TTC549 (cell line): ENCODE data around the gene CGNL1.

Source experiments
- FAIRE-seq: peaks from 2 replicates; lab custom pipeline; 2012; peaks lifted over from hg19 to GRCh38; lab: Jason Lieb, UNC

Gene CGNL1

DNA sequence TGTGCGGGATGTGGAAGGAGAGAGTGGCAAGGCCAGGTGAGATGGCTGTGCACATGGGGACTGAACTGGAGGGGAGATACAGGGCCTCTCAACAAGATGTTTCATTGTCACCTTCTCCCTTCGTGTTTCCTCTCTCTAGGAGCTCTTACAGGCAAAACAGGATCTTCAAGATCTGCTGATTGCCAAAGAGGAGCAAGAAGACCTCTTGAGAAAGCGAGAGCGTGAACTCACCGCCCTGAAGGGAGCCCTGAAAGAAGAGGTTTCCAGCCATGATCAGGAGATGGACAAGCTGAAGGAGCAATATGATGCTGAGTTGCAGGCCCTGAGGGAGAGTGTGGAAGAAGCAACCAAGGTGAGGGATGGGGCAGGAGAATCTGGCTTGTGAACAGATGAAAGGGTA lies 85.2 kb downstream of the CGNL1 start:
- no peak for FAIRE-seq

DNA sequence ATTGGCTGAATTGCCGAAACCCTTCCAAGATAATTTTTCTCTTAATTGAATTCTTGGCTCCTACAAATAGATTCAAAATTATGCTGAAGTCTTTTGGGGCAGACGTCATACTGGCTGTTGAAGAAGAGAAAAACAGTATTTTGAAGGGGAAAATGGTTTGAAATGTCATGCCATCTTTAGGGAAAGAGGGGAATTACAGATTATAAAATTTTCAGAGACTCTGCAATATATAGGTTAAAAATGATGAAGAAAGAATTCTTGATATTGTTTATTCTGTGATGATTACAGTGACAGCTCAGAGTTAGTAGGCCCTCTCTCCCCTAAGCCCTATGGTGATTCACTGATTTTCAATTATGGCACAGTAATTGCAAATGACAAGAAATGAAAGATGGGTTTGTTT lies 86.1 kb downstream of the CGNL1 start:
- no peak for FAIRE-seq

DNA sequence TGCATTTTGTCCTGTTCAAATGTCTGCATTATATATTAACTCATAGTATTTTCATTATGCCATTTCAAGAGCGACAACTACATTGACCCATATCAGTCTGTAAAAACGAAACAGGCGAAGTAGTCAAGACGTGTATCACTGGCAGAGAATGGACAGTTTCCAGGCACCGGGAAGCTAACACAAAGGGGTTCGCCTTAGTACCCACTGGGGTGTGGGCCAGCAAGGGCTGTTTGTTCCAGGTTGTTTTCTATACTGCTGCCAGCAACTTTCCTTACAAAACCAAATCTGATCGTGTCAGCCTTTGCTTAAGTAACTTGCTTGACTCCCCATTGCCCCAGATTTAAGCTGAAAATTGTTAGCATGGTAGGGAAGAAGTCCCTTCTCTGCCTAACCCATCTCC lies 87.1 kb downstream of the CGNL1 start:
- no peak for FAIRE-seq

DNA sequence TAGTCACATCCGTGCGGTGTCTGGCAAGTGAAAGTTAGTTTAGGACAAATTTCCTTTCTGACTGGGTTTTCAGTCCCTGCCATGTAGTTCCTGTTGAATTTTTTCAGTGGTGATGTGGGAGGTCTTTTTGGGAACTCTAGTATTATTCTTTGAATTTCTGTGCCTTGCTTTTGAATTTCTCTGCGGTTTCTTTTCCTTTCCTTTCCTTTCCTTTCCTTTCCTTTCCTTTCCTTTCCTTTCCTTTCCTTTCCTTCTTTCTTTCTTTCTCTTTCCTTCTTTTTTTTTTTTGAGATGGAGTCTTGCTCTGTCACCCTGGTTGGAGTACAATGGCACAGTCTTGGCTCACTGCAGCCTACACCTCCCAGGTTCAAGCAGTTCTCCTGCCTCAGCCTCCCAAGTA lies 88.2 kb downstream of the CGNL1 start:
- FAIRE-seq = no peak

DNA sequence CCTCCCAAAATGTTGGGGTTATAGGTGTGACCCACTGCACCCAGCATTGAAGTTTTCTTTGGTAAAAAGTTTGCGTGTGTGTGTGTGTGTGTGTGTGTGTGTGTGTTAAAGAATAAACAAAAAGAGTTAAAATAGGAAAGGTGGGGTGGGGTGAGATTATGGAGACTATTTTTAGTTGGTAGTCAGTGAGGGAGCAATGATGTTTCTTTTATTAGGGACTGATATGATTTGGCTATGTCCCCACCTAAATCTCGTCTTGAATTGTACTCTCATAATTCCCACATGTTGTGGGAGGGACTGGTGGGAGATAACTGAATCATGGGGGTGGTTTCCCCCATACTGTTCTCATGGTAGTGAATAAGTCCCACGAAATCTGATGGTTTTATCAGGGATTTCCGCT lies 92.2 kb downstream of the CGNL1 start:
- no peak for FAIRE-seq

DNA sequence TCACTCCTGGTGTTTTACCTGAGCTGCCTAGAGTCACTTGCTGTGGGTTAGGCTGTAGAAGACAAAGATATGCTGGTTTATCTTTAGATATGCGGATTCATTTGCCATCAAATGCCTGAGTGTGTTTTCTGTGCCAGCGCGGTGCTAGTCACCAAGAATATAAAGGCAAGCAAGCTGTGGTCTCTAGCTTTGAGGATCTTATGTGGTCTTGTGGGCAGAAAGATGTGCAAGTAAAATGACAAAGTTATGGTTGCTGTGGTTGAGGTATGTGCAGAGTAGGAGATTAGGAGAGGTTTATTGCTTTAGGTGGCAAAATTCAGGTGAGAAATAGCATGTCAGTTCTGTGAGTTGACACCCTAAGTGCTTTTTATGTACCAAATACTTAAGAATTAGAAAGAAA lies 94.2 kb downstream of the CGNL1 start:
- FAIRE-seq = no peak

DNA sequence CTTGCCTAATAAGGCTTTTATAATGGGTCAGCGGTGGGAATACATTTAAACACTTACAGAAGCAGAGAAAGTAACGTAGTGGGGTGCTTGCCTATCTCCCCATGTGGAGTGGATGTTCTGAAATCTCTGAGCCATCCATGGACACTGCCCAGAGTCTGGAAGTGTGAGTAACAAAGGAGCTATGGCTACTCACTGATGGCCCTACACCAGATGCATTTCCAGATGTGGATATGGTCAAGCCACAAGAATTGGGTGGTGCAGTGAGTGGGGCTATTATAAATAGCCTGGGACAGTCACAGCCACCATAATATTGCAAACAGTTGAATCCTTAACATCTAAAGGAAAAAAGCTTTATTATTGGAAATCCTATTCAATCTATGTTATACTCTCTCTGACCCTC lies 96.6 kb downstream of the CGNL1 start:
- FAIRE-seq = no peak

DNA sequence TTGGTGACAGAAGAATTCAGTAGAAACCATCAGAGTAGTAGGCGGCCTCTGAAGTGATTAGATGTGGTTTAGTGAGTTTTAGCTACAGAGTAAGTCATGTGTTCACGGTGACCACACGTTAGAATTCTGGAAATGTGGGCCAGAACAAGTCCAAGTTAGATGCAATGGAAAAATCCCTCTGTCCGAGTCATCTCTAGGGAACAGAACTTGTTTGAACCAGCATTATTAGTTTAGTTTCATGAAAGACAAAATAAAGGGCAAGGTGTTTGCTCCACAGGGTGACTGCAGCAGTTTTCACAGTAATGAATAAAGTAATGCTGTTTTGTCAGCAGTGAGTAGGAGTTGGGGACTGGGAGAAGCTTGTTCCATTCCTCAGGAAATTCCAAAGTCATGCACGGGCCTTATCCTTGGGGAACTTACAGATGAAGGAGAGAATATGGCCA lies 100.2 kb downstream of the CGNL1 start:
- FAIRE-seq = no peak

DNA sequence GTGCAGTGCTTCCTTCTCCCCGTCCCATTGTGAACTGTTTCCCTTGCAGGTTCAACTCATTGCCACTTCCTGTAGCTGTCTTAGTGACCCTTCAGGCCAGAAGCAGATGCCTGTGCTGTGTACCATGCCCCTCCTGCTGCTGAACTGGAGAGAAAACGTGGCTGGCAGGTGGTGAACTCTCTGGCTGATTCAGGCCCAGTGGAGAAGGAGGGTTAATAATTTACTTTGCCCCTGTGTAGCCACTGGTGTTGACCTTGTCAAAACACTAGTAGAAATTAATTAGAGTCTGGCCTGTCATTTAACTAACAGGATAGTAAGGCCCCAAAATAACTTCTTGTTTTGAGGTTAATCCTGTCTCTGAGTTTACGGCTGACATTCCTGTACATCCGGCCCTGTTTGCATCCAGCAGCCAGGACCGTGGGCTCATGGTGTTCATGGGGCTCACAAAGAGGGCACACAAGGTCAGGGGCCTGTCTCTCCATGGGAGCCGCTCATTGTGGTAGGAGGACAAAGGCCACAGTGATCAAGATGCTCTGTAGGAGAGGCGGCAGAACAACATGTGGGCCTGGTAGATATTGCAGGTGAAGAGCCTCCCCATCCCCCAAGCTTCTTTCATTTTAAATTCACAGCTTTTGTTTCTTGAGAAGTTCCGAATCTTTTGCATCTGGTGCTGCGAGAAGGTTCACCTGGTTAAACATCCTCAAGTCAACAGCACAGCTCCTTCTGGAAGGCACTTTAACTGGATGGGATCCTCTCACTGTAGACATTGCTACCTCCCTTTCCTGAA lies 101.6 kb downstream of the CGNL1 start:
- FAIRE-seq = no peak

DNA sequence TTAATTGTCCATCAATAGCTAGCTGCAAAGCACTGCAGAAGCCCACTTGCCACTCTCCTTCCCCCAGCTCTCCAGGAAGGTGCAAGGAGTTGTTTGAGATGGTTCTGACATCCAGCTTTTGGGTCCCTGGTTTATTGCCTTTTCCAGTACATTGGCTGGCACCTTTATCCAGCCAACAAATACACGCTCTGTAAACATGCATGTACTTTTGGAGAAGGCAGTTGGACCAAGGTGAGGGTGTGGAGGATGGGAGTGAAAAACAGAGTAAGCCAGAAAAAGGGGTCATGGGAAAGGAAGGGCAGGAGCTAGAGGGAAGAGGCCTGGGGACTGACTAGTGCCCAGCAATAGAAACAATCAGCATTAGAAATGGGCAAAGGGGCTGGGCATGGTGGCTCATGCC lies 102.7 kb downstream of the CGNL1 start:
- no peak for FAIRE-seq

DNA sequence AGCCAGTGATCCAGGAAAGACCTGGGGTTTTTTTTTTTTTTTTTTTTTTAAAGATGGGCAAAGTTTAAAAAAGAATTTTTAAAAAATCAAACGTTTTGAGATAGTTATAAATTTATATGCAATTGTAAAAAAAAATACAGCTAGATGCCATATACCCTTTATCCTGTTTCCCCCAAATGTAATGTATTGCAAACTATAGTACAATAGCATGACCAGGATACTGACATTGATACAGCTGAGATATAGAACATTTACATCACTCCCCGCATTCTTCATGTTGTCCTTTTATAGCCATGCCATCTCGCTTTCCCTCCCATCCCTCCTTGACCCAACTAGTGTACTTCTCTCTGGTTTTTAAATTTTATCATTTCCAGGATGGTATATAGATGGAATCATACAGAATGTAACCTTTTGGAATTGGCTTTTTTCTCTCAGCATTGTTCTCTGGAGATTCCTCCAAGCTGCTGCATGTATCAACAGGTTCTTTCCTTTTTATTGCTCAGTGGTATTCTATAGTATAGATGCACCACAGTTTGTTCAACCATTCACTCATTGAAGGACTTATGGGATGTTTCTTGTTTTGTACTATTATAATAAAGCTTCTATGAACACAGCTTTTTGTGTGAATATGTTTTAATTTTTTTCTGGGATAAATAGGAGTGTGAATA lies 104.9 kb downstream of the CGNL1 start:
- FAIRE-seq = no peak

DNA sequence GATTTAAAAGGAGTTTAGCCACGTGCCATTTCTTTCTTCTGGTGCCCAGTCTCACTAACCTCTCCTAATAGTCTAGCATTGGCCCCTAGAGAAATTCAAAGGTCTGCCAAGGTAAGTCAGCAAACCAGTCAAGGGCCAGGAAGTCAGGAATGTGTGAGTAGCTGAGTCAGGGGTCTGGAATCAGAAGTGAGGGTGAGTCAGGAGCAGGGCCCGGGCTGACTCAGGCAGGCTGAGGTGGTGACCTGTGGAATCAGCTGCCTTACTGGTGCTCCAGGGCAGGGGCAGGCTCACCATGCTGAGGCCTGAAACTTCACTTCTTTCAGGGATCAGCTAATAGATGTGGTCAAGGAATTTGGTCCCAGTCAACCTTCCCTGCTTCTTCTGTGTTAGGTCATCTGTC lies 109.6 kb downstream of the CGNL1 start:
- FAIRE-seq = no peak

DNA sequence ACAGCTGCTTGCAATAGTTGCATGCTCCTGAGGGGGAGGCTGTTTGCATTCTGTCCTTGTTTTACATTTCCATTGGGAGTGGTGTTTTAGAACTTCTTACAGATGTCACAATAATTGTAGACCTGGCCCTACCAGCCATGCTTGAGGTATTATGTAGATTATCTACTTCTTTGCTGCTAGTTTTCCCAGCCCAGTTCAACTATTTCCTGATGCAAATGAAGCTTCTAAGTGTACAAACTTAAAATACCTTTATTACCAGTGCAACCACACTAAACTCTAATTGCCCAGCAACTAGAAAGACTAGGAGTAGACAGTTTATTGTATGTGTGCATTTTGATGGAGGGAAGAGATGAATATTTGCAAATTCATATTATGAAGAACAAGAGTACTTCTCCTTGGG lies 110.5 kb downstream of the CGNL1 start:
- FAIRE-seq = no peak

DNA sequence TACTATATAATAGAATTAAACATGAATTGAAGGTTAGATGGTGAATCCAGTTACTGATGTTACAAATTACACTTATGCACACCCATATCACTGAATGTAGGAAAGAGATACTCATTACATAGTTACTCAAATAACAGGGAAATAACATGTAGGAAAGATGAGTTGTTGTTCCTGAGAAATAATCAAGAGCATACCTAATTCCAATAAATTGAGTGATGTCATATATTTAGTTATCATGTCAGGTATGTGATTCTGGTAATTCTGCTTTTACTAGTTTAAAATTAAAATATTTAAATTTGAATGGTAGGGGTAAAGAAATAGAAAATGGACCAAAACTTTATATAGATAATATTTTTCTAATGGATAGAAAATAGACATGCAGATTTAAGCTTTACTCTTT lies 112.8 kb downstream of the CGNL1 start:
- no peak for FAIRE-seq

DNA sequence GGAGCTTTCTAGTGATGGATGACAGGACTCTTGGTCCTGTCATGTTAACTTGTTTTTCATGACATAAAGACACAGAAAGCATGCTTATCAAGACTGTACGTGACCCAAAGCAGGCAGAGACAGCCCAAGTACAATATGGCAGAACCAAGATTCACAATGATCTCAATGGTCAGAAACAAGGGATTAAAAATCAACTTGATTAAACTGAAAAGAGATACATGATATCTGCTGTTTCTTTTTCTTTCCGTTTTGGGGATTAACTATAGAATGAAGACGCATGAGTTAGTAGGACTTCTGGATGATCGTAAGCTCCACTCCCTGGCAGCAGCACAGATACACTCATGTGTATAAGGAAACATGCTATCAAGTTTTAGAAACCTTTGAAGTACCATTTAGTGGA lies 117.0 kb downstream of the CGNL1 start:
- FAIRE-seq = no peak

DNA sequence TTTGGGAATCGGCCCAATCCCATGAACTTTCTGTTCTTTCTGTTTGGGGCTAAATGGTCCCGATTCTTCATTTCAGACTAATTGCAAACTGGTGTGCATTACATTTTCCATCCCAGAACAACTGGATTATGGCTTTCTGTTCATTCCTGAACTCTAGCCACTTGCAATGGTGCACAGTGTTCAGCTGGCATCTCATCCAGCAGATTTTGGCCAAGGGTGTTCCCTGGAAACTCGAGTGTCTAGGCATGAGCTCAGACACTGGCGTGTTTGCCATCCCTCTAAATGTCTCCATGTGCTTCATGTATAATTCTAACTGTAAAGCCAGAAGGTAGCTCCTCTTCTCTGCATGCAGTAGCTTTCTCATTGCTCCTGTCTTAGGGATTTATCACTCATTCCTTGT lies 118.3 kb downstream of the CGNL1 start:
- FAIRE-seq = no peak

DNA sequence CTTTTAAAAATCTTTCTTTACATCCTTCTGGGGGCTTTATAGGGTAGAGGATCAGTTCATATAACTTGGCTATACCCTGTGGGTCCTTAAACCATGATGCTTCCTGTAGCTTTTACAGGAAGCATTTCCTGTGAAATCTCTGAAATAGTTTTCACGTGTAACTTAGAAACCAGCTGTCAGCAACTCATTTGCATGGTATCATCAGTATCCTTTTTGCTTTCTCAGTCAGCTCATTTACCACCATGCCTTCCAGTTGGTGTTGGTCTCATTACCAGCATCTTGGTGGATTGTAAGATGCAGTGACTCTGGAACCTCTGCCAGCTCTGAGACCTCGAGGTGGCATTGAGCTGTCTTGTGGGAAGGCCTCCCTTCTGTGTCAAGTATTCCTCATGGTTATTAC lies 118.7 kb downstream of the CGNL1 start:
- FAIRE-seq = no peak

DNA sequence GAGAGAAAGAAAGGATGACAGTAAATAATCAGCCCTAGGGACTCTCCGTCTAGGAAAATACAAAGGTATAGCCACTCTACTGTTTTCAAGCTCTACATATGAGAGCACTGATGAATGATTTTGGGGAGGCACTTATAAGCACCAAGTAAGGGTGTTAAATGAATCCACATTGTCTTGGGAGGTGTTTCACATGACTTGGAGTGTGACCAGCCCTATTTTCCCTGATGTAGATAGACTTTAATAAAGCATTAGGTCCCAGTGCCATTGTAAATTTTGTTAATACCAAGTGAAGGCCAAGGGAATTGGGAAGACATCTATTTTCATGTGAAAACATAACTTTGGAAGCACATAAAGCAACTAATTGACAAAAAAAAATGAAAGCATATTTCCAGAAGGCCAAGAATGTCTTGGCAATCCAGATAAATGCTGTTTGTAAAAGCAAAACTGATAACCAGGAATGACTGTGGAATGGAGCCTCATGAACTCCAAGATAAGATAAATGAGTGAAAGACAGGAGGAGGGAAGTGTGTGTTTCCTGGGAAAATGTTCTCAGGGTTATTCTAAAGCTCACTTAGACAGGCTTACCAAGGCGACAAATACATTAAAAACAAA lies 119.4 kb downstream of the CGNL1 start:
- no peak for FAIRE-seq

DNA sequence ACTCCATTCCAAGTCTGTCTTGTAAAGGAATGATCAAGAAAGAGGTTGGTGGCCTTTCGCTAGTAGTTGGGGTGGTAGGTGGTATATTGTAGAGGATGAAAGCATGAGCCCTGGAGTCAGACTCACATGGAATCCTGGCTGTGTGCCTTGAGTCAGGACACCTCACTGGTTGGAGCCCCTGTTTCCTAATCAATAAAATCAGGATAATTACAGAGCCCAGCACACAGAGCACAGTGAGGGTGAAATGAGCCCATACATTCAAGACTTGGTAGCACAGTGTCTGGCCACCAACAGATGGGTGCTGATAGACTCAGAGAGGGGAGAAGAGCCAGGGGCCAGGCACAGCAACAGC lies 120.3 kb downstream of the CGNL1 start:
- FAIRE-seq = no peak

DNA sequence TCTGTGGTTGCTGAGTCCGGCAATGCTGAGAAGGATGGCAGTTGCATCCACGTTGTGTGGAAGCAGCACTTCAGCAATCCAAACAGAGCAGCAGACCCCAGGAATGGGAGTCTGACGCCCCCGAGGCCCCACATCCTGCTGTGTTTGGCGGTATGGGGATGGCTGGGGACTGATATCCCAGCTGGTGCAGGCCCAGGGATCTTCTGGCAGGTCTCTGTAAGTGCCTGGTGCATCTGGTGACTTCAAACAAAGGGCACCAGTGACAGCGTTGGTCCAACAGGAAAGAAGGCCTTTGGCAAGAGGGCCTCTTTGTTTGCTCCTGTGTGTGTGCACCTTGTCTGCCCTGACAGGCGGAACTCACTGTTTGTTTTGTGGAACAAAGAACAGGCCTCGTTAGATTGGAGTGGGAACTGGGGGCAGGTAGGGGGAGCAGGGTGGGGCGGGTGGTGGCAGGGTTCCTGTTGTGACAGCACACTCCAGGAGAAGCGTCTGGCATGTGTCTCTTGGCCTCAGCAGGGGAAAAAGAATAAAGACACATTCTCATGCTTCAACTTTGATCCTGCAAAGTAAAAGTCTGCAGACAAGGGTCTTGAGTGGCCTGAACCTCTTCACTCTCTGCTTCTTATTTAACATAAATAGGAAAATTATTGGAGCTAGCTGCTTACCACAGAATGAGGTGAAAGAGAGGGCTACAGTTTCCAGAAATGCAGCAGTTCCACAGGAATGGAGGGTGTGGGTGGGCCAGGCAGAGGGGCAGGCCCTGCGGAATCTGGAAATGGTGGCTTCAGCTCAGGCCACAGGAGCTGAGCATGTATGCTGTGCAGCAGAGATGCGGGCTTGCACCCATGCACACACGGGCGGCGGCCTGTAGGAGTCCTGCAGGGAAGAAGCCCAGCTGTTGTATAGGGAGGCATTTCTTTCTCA lies 120.9 kb downstream of the CGNL1 start:
- FAIRE-seq = no peak

DNA sequence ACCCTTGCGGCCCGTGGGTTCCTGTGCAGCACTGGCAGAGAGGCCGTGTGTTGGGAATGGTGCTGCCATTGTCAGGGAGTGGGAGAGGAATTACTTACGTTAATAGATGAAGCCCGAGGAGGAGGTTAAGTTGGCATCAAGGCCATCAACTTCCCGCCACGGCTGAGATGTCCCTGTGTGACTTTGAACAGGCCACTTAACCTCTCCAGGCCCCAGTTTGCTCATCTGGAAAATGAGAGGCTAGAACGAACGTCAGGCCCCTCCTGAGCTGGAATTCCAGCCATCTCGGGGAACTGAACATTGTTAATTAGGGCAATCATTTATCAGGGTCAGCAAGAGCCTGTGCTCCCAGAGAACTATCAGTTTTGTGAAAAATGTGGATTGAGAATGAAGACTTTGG lies 124.0 kb downstream of the CGNL1 start:
- no peak for FAIRE-seq

DNA sequence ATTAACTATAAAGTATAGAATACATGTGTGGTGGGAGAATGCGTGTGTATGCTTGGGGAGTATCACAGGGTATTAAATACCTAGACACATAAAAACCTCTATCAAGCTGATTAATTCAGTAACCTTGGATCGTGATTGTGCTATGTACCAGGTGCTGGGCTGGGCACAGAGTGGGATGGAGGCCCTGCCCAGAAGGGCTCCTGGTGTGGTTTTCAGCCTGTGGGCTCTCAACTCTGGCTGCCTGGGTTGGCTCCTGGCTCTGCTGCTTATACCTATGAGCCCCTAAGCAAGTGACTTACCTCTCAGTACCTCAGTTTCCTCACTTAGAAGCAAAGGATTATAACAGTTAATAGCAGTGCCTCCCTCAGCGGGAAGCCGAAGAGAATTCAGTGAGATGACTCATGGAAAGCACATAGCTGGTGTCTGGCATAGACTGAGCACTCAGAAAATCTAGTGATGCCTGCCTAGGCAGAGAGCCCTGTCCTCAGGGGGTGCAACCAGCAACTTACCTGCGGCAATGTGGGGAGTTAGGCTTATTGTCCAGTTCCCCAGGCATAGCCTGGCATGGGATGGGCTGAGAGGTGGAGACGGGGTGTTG lies 124.8 kb downstream of the CGNL1 start:
- FAIRE-seq = no peak
